CD4-positive, alpha-beta T cell treated with Interleukin-4 for 1 hour (primary cell): ENCODE results near the gene THOC7.

ENCODE experiments used
- DNase-seq, 2 donors: peaks; one replicate each; pipeline ENCODE4 v3.0.0-alpha.2; 2020 to 2022

The THOC7 gene

DNA sequence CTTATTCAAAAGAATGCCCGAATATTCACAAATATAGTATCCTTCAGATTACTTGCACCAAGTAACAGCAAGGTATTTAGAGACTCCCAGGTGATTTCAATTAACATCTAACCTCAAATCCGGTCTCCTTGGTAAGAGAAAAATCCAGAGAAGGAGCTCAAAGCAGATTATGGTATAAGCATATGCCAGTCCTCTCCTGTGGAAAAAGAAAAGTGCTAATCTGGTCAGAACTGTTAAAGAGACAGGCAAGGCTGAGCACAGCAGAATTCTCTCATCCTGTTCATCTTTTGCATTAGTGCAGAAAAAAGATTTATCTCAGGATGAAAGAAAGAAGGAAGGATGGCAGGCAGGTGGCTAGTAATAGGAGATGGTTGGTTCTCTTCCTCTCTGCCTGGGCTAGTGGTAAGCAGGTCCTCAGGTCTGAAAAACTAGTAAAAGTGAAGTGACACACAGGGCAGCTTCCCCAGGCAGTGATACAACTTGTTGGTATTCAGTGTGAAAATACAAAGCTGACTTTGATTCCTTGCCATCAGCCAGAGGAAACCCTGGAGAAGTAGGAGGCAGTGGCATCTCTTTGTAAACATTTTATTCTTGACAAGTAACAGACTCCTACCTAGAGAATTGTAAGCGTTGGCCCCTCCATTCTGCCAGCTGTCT is 14.3 kb upstream of the THOC7 start:
- no peak for DNase-seq

DNA sequence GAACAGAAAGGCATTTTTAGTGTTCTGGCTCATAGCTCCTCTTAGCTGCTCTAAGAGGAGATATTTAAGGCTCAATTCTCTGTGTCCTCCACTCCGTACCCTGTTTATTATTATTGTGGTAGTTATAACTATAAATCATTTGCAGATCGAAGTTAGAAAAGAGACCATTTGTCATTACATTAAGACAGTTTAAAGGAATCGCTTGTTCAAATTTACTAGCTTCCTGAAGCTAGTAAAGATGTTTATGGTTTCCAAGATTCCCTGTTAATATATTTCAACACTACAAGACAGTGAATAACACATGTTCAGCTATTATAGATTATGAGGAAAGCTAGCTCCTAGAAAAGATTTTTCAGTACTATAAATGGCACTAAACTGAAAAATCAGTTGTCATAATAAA is 12.7 kb upstream of the THOC7 start:
- DNase-seq: no peak

DNA sequence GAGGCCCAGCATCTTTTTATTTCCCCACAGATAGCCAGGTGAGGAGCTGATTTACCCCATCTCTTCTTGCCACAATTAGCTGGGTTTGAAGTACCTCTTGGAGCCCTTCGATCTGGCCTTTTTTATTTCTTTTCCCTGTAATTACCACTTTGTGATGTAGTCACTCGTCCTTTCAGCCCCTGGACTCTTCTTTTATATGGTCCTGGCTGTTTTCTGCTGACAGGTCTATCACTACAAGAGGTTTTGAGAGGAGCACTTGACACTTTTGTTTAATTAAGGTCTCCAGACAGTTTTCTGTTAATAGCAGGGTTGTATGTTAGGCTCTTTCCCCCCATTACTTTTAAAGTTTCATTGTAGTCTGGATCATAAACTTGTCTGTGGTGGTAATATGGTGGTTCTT is 11.9 kb upstream of the THOC7 start:
- no peak for DNase-seq

DNA sequence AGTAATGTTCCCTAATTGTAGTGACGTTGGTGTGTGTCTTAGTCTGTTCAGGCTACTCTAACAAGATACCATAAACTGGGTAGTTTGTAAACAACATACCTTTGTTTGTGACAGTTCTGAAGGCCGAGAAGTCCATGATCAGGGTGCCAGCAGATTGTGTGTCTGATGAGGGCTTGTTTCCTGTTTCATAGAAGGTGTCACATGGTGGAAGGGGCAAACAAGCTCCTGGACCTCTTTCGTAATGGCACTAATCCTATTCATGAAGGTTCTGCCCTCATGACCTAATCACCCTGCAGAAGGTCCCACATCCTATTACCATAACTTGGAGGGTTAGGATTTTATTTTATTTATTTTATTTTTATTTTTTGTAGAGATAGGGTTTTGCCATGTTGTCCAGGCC is 11.2 kb upstream of the THOC7 start:
- no peak for DNase-seq

GRCh38 chr3:63872135-63872924 is 8.7 kb upstream of the THOC7 start:
- no peak for DNase-seq

- no peak for DNase-seq
These were observed 7.0 kb upstream of the THOC7 start for GRCh38 chr3:63870615-63871005.

- DNase-seq: no peak
These were observed 6.5 kb upstream of the THOC7 start for GRCh38 chr3:63869940-63870614.

DNA sequence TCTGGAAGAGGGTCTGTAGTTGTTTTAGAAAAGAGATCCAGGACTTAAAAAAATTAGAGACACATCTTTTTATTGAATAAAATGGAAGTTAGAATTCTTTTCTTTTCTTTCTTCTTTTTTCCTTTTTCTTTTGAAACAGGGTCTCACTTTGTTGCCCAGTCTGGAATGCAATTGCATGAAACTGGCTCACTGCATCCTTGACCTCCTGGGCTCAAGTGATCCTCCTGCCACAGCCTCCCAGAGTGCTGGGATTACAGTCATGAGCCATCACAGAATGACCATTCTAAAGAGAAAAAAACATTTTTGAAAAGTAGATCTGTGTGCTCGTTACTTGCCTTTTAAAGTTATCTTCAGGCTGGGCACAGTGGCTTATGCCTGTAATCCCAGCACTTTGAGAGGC is 3.6 kb upstream of the THOC7 start:
- DNase-seq: no peak

GRCh38 chr3:63864965-63865327 is 1.3 kb upstream of the THOC7 start:
- no peak for DNase-seq

DNA sequence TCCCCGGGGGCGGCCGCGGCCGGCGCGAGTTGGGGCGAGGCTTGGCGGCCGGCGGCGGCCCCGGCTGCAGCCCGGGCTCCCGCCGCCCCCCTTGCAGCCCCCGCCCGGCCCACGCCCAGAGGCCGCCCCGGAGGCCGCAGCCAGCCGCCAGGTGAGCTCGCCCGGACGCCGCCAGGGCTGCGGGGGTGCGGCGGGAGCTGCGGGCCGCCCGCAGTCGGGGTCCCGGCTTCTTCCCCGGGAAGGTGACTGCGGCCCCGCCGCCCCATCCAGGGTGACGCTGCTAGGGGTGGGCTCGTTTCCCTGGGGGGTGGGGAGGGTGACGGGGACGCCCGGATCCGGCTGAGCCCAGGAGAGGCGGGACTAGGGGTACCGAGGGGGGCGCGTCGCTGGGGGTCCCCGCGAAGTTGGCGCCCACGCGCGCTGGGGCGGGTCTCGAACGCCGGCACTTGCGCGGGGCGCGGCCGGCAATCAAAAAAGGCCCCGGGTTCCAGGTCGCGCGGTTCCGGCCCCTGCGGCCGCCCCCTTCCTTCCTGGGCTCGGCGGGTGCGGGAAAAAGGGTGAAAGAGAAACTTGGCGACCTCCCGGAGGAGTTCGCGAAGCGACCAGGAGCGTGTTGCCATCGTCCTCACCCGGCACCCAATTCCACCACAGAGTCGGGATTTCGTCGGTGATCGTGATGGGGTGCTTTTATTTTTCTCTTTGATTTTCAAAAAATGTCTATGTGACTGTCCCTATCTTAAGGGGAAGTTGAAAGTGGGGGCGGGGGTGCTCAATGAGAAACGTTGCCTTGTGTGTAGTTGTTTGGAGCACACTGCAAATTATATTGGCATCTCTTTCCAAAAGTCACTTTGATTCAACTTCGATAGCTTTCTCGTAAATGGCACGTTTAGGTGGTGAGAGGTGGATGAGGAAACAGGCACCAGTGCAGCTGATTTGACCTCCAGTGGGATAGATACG is 681 bp upstream of the THOC7 start:
- peak; percentile 32 to 47 for DNase-seq

DNA sequence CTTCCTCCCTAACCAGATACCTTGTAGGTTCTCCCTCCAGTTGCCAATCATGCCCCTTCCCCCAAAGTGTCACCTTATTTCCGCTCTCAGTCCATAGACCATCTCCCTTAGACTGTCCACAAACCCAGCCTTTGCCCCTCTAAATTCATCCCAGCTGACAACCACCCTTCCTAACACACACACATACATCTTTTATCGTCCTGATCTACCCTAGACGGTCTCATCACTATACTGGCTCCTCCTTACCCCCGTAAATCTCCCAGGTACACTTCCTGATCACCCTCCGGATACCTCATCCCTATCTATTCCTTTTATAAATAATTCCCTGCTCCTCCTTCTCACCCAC is 828 bp downstream of the THOC7 start:
- DNase-seq: peak in 1 of 2 donors; percentile 3

DNA sequence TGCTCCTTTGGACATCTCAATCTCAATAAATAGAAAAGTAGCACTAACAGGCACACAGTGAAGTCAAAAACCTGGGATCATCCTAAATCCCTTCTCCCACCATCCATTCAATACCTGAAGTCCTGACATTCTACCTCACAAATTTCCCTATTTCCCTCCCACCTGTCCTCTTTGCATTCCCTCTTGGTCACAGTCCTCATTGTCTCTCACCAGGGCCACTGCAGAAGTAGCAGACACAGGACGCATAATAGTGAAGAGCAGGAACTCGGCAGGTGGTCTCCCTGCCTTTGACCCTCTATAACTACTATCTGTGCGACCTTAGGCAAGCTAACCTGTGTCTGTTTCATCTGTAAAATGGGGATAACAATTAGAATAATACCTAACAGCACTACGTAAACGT is 2.3 kb downstream of the THOC7 start:
- DNase-seq: no peak

DNA sequence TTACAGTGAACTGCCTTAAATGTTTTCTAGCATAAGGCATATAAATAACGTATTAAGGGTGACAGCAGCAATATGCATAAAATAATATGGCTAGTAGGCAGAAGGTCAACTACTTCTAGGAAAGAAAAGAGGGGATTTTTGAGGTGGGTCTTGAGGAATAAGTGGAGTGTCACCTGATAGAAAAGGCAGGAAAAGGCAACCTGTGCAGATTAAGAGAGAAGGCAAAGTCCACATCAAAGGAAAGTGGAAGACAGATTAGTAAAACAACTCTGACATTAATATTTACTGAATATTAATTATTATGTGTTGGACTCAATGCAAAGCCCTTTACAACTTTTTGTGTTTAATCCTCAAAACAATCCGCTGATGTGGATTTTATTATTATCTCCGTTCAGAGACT is 2.8 kb downstream of the THOC7 start:
- no peak for DNase-seq

GRCh38 chr3:63857311-63857710 is 6.3 kb downstream of the THOC7 start:
- no peak for DNase-seq

GRCh38 chr3:63855333-63855940 is 8.2 kb downstream of the THOC7 start:
- DNase-seq: no peak

GRCh38 chr3:63853106-63853505 is 10.5 kb downstream of the THOC7 start:
- DNase-seq: no peak

- no peak for DNase-seq
These were observed 12.3 kb downstream of the THOC7 start for GRCh38 chr3:63851287-63851686.

DNA sequence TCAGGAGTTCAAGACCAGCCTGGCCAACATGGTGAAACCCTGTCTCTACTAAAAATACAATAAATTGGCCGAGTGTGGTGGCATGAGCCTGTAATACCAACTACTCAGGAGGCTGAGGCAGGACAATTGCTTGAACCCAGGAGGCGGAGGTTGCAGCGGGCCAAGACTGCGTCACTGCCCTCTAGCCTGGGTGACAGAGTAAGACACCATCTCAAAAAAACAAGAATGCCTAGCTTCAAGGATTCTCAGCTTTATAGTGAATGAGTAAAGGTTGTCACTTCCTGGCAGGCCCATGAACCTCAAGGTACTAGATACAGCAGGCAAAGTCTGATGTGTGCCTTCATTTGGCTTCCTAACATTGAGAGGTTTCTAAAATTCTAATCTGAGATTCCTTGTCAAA is 14.4 kb downstream of the THOC7 start:
- DNase-seq: no peak

DNA sequence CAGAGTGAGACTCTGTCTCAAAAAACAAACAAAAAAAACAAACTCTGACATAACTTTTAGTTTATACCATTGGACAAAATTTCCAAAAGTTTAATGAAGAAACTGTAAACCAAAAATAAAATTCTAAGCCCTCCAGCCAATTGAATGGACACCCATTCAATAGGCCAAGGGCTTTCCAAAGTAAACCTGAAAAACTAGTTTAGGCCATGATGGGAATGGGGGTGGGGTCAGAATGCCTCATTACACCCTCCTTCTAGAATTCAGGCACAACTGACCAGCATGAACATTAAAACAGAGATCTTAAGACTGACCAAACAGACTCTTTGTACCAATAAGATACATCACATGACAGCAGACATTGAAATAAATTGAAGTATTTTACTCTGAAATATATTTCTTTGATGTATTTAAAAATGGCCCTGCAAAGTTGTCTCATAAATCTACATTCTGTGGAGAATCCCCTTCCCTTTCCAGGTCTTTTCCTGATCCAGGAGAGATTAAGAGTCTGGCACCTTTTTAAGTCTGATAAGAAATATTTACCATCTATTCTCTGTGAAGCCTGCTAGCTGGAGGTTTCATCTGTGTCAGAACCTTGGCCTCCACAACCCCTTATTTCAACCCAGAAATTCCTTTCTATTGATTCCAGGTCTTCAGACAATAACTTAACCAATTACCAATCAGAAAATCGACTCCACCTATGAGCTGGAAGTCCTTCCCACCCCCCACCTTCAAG is 15.7 kb downstream of the THOC7 start:
- DNase-seq: no peak

- no peak for DNase-seq
These were observed 18.4 kb downstream of the THOC7 start for GRCh38 chr3:63845215-63845614.

DNA sequence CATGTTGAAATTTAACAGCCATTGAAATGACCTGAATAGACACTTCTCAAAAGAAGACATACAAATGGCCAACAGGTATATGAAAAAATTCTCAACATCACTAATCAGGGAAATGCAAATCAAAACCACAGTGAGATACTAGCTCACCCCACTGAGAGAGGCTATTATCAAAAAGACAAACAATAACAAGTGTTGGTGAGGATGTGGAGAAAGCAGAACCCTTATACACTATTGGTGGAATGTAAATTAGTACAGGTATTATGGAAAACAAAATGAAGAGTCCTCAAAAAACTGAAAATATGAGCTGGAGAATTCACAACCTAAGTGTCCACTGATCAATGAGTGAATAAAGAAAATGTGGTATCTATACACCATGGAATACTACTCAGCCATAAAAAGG is 21.5 kb downstream of the THOC7 start:
- DNase-seq: no peak

DNA sequence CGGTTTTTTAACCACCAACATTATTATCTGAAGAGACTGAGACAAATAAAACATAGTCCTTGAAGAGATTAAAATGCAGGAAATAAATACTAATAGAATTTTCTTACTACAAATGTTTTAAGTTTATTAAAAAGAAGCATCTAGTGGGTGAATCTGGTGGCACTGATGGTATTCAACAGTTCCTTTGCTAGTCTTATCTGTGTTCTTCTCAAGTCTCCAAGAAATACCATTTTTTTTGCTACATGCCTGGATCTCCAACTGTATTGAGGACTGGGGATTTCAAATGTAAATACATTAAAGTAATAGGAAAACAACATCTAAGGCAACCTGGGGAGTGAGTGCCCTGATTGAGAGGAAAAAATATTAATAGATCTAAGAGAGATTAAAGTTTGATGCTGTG is 21.9 kb downstream of the THOC7 start:
- DNase-seq: no peak
